Neural cell (in vitro differentiated cells): ENCODE measurements around the gene WBP4. TPM values are rescaled to one million over a fixed set of nuclear protein-coding genes. Genes with fewer than 3 reads are reported as not detected.

Experiments used
- H2AFZ ChIP-seq: fragments of 200-600, 300-800 bp; sonication (generic), shearing (Covaris generic); 2 replicates; pipeline ENCODE4 v1.6.0; 2014; ENCODE audit warnings: low read depth, mild to moderate bottlenecking, antibody characterized with exemption, low read length, moderate library complexity
- H3F3A ChIP-seq: fragments of 200-600 bp; shearing (Covaris generic); 2 replicates; pipeline ENCODE4 v1.6.1; 2016; ENCODE audit warnings: mild to moderate bottlenecking, moderate library complexity, mixed read lengths, antibody characterized with exemption, low read length; ENCODE audit not compliant: insufficient read depth, poor library complexity, severe bottlenecking
- H3K27ac ChIP-seq: fragments of 200-600, 300-800 bp; sonication (generic), shearing (Covaris generic); 2 replicates; pipeline ENCODE4 v1.5.1; 2014; ENCODE audit warnings: mild to moderate bottlenecking, low read length, moderate library complexity
- H3K27me3 ChIP-seq: fragments of 300-800, 200-600 bp; sonication (generic), shearing (Covaris generic); 2 replicates; pipeline ENCODE4 v1.6.0; 2014; ENCODE audit warnings: mild to moderate bottlenecking, low read depth, low read length, moderate library complexity; ENCODE audit not compliant: insufficient read depth
- H3K36me3 ChIP-seq: fragments of 300-800, 200-600 bp; sonication (generic), shearing (Covaris generic); 2 replicates; pipeline ENCODE4 v1.5.1; 2014; ENCODE audit warnings: mild to moderate bottlenecking, antibody characterized with exemption, low read length, moderate library complexity; ENCODE audit not compliant: insufficient read depth
- H3K4me2 ChIP-seq: fragments of 300-800, 200-600 bp; sonication (generic), shearing (Covaris generic); 2 replicates; pipeline ENCODE4 v1.6.0; 2014; ENCODE audit warnings: mild to moderate bottlenecking, low read length
- H3K4me3 ChIP-seq: fragments of 300-800, 200-600 bp; sonication (generic), shearing (Covaris generic); 2 replicates; pipeline ENCODE4 v1.5.1; 2014; ENCODE audit warnings: mild to moderate bottlenecking, low read length, moderate library complexity
- H3K79me2 ChIP-seq: fragments of 200-600 bp; shearing (Covaris generic); replicated peaks from 2 replicates; pipeline ENCODE4 v1.6.0; 2014; ENCODE audit warnings: mild to moderate bottlenecking, low read length, moderate library complexity; ENCODE audit not compliant: insufficient read depth
- H3K9ac ChIP-seq: fragments of 300-800, 200-600 bp; sonication (generic), shearing (Covaris generic); 2 replicates; pipeline ENCODE4 v1.6.1; 2016; ENCODE audit warnings: mild to moderate bottlenecking, low read length, mixed read lengths
- H3K9me2 ChIP-seq: fragments of 200-600 bp; shearing (Covaris generic); 2 replicates; pipeline ENCODE4 v1.6.1; 2016; ENCODE audit warnings: mild to moderate bottlenecking, low read length, mixed read lengths; ENCODE audit not compliant: insufficient read depth
- H3K9me3 ChIP-seq: fragments of 200-600, 300-800 bp; sonication (generic), shearing (Covaris generic); 2 replicates; pipeline ENCODE4 v1.6.1; 2016; ENCODE audit warnings: mild to moderate bottlenecking, mixed run types, low read length, moderate library complexity, mixed read lengths
- H4K20me1 ChIP-seq: fragments of 200-600 bp; shearing (Covaris generic); 2 replicates; pipeline ENCODE4 v1.6.1; 2016; ENCODE audit warnings: mild to moderate bottlenecking, mixed run types; ENCODE audit not compliant: insufficient read depth
- EP300 ChIP-seq: fragments of 450-650 bp; conservative IDR thresholded peaks from 2 replicates; pipeline ENCODE4 v1.6.1; 2014; ENCODE audit warnings: antibody characterized with exemption, mild to moderate bottlenecking, moderate library complexity; ENCODE audit not compliant: poor library complexity, severe bottlenecking
- EZH2 ChIP-seq: fragments of 200-600, 300-800 bp; shearing (Covaris generic), sonication (generic); IDR thresholded peaks from 2 replicates; pipeline ENCODE4 v1.6.1; 2014; ENCODE audit warnings: antibody characterized with exemption, low read length, borderline replicate concordance, mild to moderate bottlenecking; ENCODE audit not compliant: insufficient read depth, poor library complexity, severe bottlenecking
- MXI1 ChIP-seq: fragments of 450-650 bp; conservative IDR thresholded peaks from 2 replicates; pipeline ENCODE4 v1.6.1; 2014; ENCODE audit warnings: antibody characterized with exemption, mild to moderate bottlenecking; ENCODE audit not compliant: poor library complexity, severe bottlenecking
- POLR2AphosphoS5 ChIP-seq: IDR thresholded peaks from 2 replicates; pipeline ENCODE4 v1.6.1; 2012
- RAD21 ChIP-seq: fragments of 450-650 bp; conservative IDR thresholded peaks from 2 replicates; pipeline ENCODE4 v1.6.1; 2014; ENCODE audit warnings: antibody characterized with exemption, mild to moderate bottlenecking, moderate library complexity
- SMC3 ChIP-seq: fragments of 450-650 bp; conservative IDR thresholded peaks from 2 replicates; pipeline ENCODE4 v1.6.1; 2014; ENCODE audit warnings: antibody characterized with exemption, mild to moderate bottlenecking, moderate library complexity; ENCODE audit not compliant: poor library complexity
- TAF1 ChIP-seq: IDR thresholded peaks from 2 replicates; pipeline ENCODE4 v1.6.1; 2012; ENCODE audit warnings: low read depth
- polyA plus RNA-seq: library from polyadenylated mRNA; depleted of rRNA; stranded (reverse); fragments of >200 nt; gene quantifications from 2 replicates; pipeline ENCODE4 v1.2.3, GENCODE V29; 2014
- TF ChIP-seq, protein P1 (sequence below): IDR thresholded peaks from 2 replicates; pipeline ENCODE4 v1.6.1; 2012; ENCODE audit warnings: borderline replicate concordance
- TF ChIP-seq, protein P2 (sequence below): fragments of 450-650 bp; IDR thresholded peaks from 2 replicates; pipeline ENCODE4 v1.5.1; 2014; ENCODE audit warnings: antibody characterized with exemption, mild to moderate bottlenecking, moderate library complexity; ENCODE audit not compliant: poor library complexity, severe bottlenecking

WBP4 gene
- polyA plus RNA-seq, 1 donor from 2014 or later, result 19.0 TPM

DNA sequence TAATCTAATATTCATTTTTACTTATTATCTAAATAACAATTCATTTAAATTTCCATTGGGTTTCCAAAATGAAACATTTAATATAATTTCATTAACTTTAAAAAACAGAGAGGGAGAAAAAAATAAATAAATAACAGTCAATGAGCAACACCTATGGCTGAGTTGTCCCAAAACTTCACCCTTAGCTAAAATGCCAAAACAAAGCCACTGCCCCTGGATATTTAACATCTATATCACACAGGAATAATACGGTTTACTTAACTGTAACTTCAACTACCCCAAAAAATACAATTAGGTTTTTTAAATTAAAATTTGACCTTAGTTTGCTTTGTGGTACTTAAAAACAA lies 42.7 kb upstream of the WBP4 start:
- no peak overlapping the region for H3K4me2 ChIP-seq
- no peak overlapping the region for H3K27ac ChIP-seq
- TF ChIP-seq RAD21 (no peak), POLR2AphosphoS5 (no peak), TAF1 (no peak), EZH2 (no peak), EP300 (no peak), SMC3 (no peak), MXI1 (no peak)
- TF ChIP-seq, protein P1, sequence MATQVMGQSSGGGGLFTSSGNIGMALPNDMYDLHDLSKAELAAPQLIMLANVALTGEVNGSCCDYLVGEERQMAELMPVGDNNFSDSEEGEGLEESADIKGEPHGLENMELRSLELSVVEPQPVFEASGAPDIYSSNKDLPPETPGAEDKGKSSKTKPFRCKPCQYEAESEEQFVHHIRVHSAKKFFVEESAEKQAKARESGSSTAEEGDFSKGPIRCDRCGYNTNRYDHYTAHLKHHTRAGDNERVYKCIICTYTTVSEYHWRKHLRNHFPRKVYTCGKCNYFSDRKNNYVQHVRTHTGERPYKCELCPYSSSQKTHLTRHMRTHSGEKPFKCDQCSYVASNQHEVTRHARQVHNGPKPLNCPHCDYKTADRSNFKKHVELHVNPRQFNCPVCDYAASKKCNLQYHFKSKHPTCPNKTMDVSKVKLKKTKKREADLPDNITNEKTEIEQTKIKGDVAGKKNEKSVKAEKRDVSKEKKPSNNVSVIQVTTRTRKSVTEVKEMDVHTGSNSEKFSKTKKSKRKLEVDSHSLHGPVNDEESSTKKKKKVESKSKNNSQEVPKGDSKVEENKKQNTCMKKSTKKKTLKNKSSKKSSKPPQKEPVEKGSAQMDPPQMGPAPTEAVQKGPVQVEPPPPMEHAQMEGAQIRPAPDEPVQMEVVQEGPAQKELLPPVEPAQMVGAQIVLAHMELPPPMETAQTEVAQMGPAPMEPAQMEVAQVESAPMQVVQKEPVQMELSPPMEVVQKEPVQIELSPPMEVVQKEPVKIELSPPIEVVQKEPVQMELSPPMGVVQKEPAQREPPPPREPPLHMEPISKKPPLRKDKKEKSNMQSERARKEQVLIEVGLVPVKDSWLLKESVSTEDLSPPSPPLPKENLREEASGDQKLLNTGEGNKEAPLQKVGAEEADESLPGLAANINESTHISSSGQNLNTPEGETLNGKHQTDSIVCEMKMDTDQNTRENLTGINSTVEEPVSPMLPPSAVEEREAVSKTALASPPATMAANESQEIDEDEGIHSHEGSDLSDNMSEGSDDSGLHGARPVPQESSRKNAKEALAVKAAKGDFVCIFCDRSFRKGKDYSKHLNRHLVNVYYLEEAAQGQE, result no peak
- TF ChIP-seq, protein P2, sequence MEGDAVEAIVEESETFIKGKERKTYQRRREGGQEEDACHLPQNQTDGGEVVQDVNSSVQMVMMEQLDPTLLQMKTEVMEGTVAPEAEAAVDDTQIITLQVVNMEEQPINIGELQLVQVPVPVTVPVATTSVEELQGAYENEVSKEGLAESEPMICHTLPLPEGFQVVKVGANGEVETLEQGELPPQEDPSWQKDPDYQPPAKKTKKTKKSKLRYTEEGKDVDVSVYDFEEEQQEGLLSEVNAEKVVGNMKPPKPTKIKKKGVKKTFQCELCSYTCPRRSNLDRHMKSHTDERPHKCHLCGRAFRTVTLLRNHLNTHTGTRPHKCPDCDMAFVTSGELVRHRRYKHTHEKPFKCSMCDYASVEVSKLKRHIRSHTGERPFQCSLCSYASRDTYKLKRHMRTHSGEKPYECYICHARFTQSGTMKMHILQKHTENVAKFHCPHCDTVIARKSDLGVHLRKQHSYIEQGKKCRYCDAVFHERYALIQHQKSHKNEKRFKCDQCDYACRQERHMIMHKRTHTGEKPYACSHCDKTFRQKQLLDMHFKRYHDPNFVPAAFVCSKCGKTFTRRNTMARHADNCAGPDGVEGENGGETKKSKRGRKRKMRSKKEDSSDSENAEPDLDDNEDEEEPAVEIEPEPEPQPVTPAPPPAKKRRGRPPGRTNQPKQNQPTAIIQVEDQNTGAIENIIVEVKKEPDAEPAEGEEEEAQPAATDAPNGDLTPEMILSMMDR, result no peak
- no peak overlapping the region for H2AFZ ChIP-seq
- no peaks in the 10 kb centered on the region for H4K20me1 ChIP-seq
- H3K9me3 ChIP-seq, result no peaks in the 10 kb centered on the region
- H3K9me2 ChIP-seq, result no peaks in the 10 kb centered on the region
- no peak overlapping the region for H3K4me3 ChIP-seq
- no peaks in the 10 kb centered on the region for H3F3A ChIP-seq
- H3K79me2 ChIP-seq, result no peaks in the 10 kb centered on the region
- no peak overlapping the region for H3K9ac ChIP-seq
- no peaks in the 10 kb centered on the region for H3K27me3 ChIP-seq
- H3K36me3 ChIP-seq, result no peaks in the 10 kb centered on the region

DNA sequence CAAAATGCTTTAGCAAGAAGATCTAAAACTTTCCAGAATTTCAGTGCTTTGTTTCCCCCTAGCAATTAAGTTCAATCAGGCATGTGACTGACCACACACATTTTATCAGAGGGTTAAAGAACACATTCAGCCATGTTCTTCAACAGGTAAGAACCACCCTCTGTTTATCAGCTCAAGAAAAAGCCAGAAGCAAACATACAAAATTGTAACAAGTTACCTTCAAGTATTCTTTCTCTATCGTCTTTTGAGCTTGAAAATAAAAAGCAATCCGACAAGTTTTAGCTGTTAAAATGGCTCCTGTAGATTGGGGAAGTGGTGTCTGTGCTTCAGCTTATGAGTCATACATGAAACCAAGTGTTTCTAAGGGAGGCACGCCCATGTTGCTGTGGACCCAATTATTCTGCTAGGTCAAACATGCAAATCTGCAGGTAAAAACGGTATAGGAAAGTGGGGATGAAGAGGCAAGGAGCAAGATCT lies 42.3 kb upstream of the WBP4 start, which contains the start of gene ELF1:
Gene ELF1, minus strand, starts transcription at position 306 of the 477 bp plus-strand sequence. CDS start 37,262 bp downstream, outside the sequence.
- Histone ChIP-seq H3K9ac (no peak within 1 kb of the TSS), H3K36me3 (no peaks in the 10 kb centered on the region), H3K27me3 (no peaks in the 10 kb centered on the region), H4K20me1 (no peaks in the 10 kb centered on the region), H3F3A (no peaks in the 10 kb centered on the region), H3K27ac (no peak within 1 kb of the TSS), H3K9me2 (no peaks in the 10 kb centered on the region), H3K9me3 (no peaks in the 10 kb centered on the region), H3K79me2 (no peaks in the 10 kb centered on the region), H2AFZ (no peak within 1 kb of the TSS), H3K4me2 (no peak within 1 kb of the TSS), H3K4me3 (no peak within 1 kb of the TSS)
- no peak for TF ChIP-seq TAF1
- TF ChIP-seq, protein P1, result no peak
- TF ChIP-seq EZH2, result no peak
- TF ChIP-seq, protein P2, result no peak
- TF ChIP-seq EP300, result no peak
- TF ChIP-seq MXI1, result no peak
- no peak for TF ChIP-seq SMC3
- TF ChIP-seq POLR2AphosphoS5, result no peak
